ENCODE data around the gene DUOX1.
"Not testable (repeated sequence)": the region's sequence is repeated elsewhere in the genome, so short reads cannot be mapped to it uniquely, and the experiment has no call there.

- not testable (repeated sequence) for TF ChIP-seq CTCF (IDR thresholded peaks at IDR 0.05; ENCODE audit: low read depth, low read length); EZH2phosphoT487 (IDR thresholded peaks at IDR 0.05; ENCODE audit: low read depth)
These were observed 49.2 kb upstream of the DUOX1 start for GRCh38 chr15:45080593-45080992.
